GM23248 (cell line): ENCODE results near the gene GBX1. TPM values are rescaled to one million over a fixed set of nuclear protein-coding genes. Genes with fewer than 3 reads are reported as not detected.

Experiments used
- DNase-seq: peaks from one replicate; pipeline ENCODE4 v3.0.0-alpha.2; 2015
- H2AFZ ChIP-seq: fragments of 200-600 bp; sonication (generic); 2 replicates; pipeline ENCODE4 v1.6.1; 2016; ENCODE audit warnings: antibody characterized with exemption
- H3F3A ChIP-seq: fragments of 200-600 bp; sonication (generic); 2 replicates; pipeline ENCODE4 v1.6.1; 2016; ENCODE audit warnings: mild to moderate bottlenecking, antibody characterized with exemption, mixed run types; ENCODE audit not compliant: insufficient read depth
- H3K27ac ChIP-seq: fragments of 200-600 bp; sonication (generic); 2 replicates; pipeline ENCODE4 v1.5.1; 2016; ENCODE audit warnings: mild to moderate bottlenecking
- H3K27me3 ChIP-seq: fragments of 200-600 bp; sonication (generic); replicated peaks from 2 replicates; pipeline ENCODE4 v1.6.1; 2016; ENCODE audit warnings: mild to moderate bottlenecking; ENCODE audit not compliant: insufficient read depth
- H3K36me3 ChIP-seq: fragments of 200-600 bp; sonication (generic); 2 replicates; pipeline ENCODE4 v1.6.1; 2016; ENCODE audit warnings: low read depth, mild to moderate bottlenecking
- H3K4me1 ChIP-seq: fragments of 200-600 bp; sonication (generic); 2 replicates; pipeline ENCODE4 v1.6.1; 2016; ENCODE audit warnings: mild to moderate bottlenecking; ENCODE audit not compliant: insufficient read depth
- H3K4me2 ChIP-seq: fragments of 200-600 bp; sonication (generic); one replicate; pipeline ENCODE4 v1.6.1; 2016; ENCODE audit warnings: mild to moderate bottlenecking; ENCODE audit not compliant: unreplicated experiment
- H3K4me3 ChIP-seq: fragments of 200-600 bp; sonication (generic); 2 replicates; pipeline ENCODE4 v1.5.1; 2016; ENCODE audit warnings: mild to moderate bottlenecking
- H3K79me2 ChIP-seq: fragments of 200-600 bp; sonication (generic); 2 replicates; pipeline ENCODE4 v1.6.1; 2016; ENCODE audit warnings: mild to moderate bottlenecking; ENCODE audit not compliant: insufficient read depth
- H3K9ac ChIP-seq: fragments of 200-600 bp; sonication (generic); 2 replicates; pipeline ENCODE4 v1.6.1; 2016; ENCODE audit warnings: mild to moderate bottlenecking
- H3K9me2 ChIP-seq: fragments of 200-600 bp; sonication (generic); 2 replicates; pipeline ENCODE4 v1.6.1; 2016; ENCODE audit warnings: mixed run types, mild to moderate bottlenecking, moderate library complexity; ENCODE audit not compliant: insufficient read depth
- H3K9me3 ChIP-seq: fragments of 200-600 bp; sonication (generic); one replicate; pipeline ENCODE4 v1.6.1; 2017; ENCODE audit warnings: low read depth
- H4K20me1 ChIP-seq: fragments of 200-600 bp; sonication (generic); 2 replicates; pipeline ENCODE4 v1.6.0; 2016; ENCODE audit not compliant: insufficient read depth
- EZH2 ChIP-seq: fragments of 200-600 bp; sonication (generic); IDR thresholded peaks from 2 replicates; pipeline ENCODE4 v1.6.1; 2018; ENCODE audit warnings: antibody characterized with exemption, mild to moderate bottlenecking; ENCODE audit not compliant: insufficient read depth, poor library complexity, severe bottlenecking
- EZH2phosphoT487 ChIP-seq: fragments of 200-600 bp; sonication (generic); IDR thresholded peaks from 2 replicates; pipeline ENCODE4 v1.6.1; 2018; ENCODE audit warnings: antibody characterized with exemption, moderate library complexity, mild to moderate bottlenecking, low read depth; ENCODE audit not compliant: insufficient read depth
- WGBS, 2 experiments: methylation state at CpG; one replicate each; pipeline ENCODE4 v1.1.6; 2015 to 2017; ENCODE audit warnings: low lambda C conversion rate in 2 of 2, low coverage in 1 of 2; ENCODE audit errors: missing lambda C conversion rate in 2 of 2; 5-methylcytosine and 5-hydroxymethylcytosine counted together
- in situ Hi-C: fragments of 300-500 bp; cut with MboI; formaldehyde crosslinking; loops from 2 replicates; pipeline ENCODE4 v1.15.0; 2020
- polyA plus RNA-seq: library from polyadenylated mRNA; unstranded; fragments of >200 nt; fragmentation: Nextera tagmentation; extraction: Ambion mirVana; gene quantifications from 2 replicates; pipeline ENCODE4 v1.2.1, GENCODE V29; 2016
- total RNA-seq: library from RNA; depleted of rRNA; stranded (reverse); fragments of >200 nt; shearing (Covaris generic); gene quantifications from 2 replicates; pipeline ENCODE4 v1.2.3, GENCODE V29; 2014

The GBX1 gene
- total and polyA plus RNA-seq, 2 experiments from 2014 or later, result not detected

GRCh38 chr7:151207804-151208203 lies 40.3 kb upstream of the GBX1 start:
- DNase-seq, result no peak
- H3K27ac ChIP-seq, result no peak overlapping the region
- H3K36me3 ChIP-seq, result no peaks in the 10 kb centered on the region
- TF ChIP-seq EZH2phosphoT487, result no peak
- TF ChIP-seq EZH2, result no peak
- H3K9me3 ChIP-seq, result no peaks in the 10 kb centered on the region
- peaks cover 14% of the 10 kb centered on the region for H3K27me3 ChIP-seq
- in situ Hi-C loops, result no loop called here
- H3K4me2 ChIP-seq, result no peak overlapping the region
- H3K9ac ChIP-seq, result no peak overlapping the region
- no peak overlapping the region for H3K4me3 ChIP-seq
- H3F3A ChIP-seq, result peaks cover 5% of the 10 kb centered on the region; the same call in 1 of the 2 replicates
- no peaks in the 10 kb centered on the region for H4K20me1 ChIP-seq
- H3K9me2 ChIP-seq, result no peaks in the 10 kb centered on the region
- WGBS, 2 experiments, result 44 to 47% methylated on average over 12 of the region's 12 CpGs
- no peaks in the 10 kb centered on the region for H3K4me1 ChIP-seq
- no peak overlapping the region for H2AFZ ChIP-seq
- no peaks in the 10 kb centered on the region for H3K79me2 ChIP-seq

- Histone ChIP-seq H3K9me3 (no peaks in the 10 kb centered on the region), H3K4me2 (no peak overlapping the region), H3F3A (peaks cover 5% of the 10 kb centered on the region; the same call in 1 of the 2 replicates), H3K9ac (no peak overlapping the region), H3K36me3 (no peaks in the 10 kb centered on the region), H3K9me2 (no peaks in the 10 kb centered on the region), H2AFZ (no peak overlapping the region), H3K4me3 (no peak overlapping the region), H3K4me1 (no peaks in the 10 kb centered on the region), H4K20me1 (no peaks in the 10 kb centered on the region), H3K27ac (no peak overlapping the region), H3K27me3 (peaks cover 18% of the 10 kb centered on the region), H3K79me2 (no peaks in the 10 kb centered on the region)
- no peak for DNase-seq
- WGBS, 2 experiments, result 61 to 63% methylated on average over 9 of the region's 9 CpGs
- in situ Hi-C loops, result no loop called here
- TF ChIP-seq EZH2 (no peak), EZH2phosphoT487 (no peak)
Measured at GRCh38 chr7:151207315-151207714, 39.8 kb upstream of the GBX1 start.

GRCh38 chr7:151206914-151207313 lies 39.4 kb upstream of the GBX1 start:
- Histone ChIP-seq H3K27ac (no peak overlapping the region), H3K27me3 (peaks cover 22% of the 10 kb centered on the region), H3K36me3 (no peaks in the 10 kb centered on the region), H3K9me3 (no peaks in the 10 kb centered on the region), H3K9ac (no peak overlapping the region), H3F3A (peaks cover 5% of the 10 kb centered on the region; the same call in 1 of the 2 replicates), H3K4me3 (no peak overlapping the region), H3K9me2 (no peaks in the 10 kb centered on the region), H3K4me2 (no peak overlapping the region), H2AFZ (no peak overlapping the region), H3K79me2 (no peaks in the 10 kb centered on the region), H4K20me1 (no peaks in the 10 kb centered on the region), H3K4me1 (no peaks in the 10 kb centered on the region)
- in situ Hi-C loops, result no loop called here
- no peak for TF ChIP-seq EZH2
- TF ChIP-seq EZH2phosphoT487, result no peak
- WGBS, 2 experiments, result 46 to 53% methylated on average over 9 of the region's 9 CpGs
- no peak for DNase-seq

- H3K27me3 ChIP-seq, result peaks cover 24% of the 10 kb centered on the region
- DNase-seq, result no peak
- H3K9me3 ChIP-seq, result no peaks in the 10 kb centered on the region
- in situ Hi-C loops, result no loop called here
- H3K27ac ChIP-seq, result no peak overlapping the region
- H3K9me2 ChIP-seq, result no peaks in the 10 kb centered on the region
- no peaks in the 10 kb centered on the region for H4K20me1 ChIP-seq
- H3K79me2 ChIP-seq, result no peaks in the 10 kb centered on the region
- 65 to 71% methylated on average over 6 of the region's 6 CpGs for WGBS, 2 experiments
- H3F3A ChIP-seq, result no peaks in the 10 kb centered on the region
- no peak overlapping the region for H3K4me3 ChIP-seq
- TF ChIP-seq EZH2phosphoT487, result no peak
- no peak for TF ChIP-seq EZH2
- no peak overlapping the region for H2AFZ ChIP-seq
- H3K4me2 ChIP-seq, result no peak overlapping the region
- no peaks in the 10 kb centered on the region for H3K4me1 ChIP-seq
- no peaks in the 10 kb centered on the region for H3K36me3 ChIP-seq
- no peak overlapping the region for H3K9ac ChIP-seq
Measured at GRCh38 chr7:151205730-151206129, 38.2 kb upstream of the GBX1 start.

- WGBS, 2 experiments, result 61 to 65% methylated on average over 46 to 48 of the region's 48 CpGs
- no peaks in the 10 kb centered on the region for H3K9me3 ChIP-seq
- no peaks in the 10 kb centered on the region for H3K36me3 ChIP-seq
- H3F3A ChIP-seq, result no peaks in the 10 kb centered on the region
- no peak for DNase-seq
- H3K4me1 ChIP-seq, result no peaks in the 10 kb centered on the region
- TF ChIP-seq EZH2 (no peak), EZH2phosphoT487 (no peak)
- H3K27me3 ChIP-seq, result peaks cover 29% of the 10 kb centered on the region
- no peaks in the 10 kb centered on the region for H3K79me2 ChIP-seq
- in situ Hi-C loops, result no loop called here
- H3K27ac ChIP-seq, result no peak overlapping the region
- no peak overlapping the region for H3K9ac ChIP-seq
- H3K4me2 ChIP-seq, result no peak overlapping the region
- no peaks in the 10 kb centered on the region for H3K9me2 ChIP-seq
- H2AFZ ChIP-seq, result no peak overlapping the region
- no peak overlapping the region for H3K4me3 ChIP-seq
- no peaks in the 10 kb centered on the region for H4K20me1 ChIP-seq
Measured at GRCh38 chr7:151204383-151205032, 37.0 kb upstream of the GBX1 start.
